ENCODE results near the gene PPY. TPM values are rescaled to one million over a fixed set of nuclear protein-coding genes. Genes with fewer than 3 reads are reported as not detected.
"Not testable (repeated sequence)": the region's sequence is repeated elsewhere in the genome, so short reads cannot be mapped to it uniquely, and the experiment has no call there.

The PPY gene
- total RNA-seq, 1 experiment from 2014 or later, result not detected

DNA sequence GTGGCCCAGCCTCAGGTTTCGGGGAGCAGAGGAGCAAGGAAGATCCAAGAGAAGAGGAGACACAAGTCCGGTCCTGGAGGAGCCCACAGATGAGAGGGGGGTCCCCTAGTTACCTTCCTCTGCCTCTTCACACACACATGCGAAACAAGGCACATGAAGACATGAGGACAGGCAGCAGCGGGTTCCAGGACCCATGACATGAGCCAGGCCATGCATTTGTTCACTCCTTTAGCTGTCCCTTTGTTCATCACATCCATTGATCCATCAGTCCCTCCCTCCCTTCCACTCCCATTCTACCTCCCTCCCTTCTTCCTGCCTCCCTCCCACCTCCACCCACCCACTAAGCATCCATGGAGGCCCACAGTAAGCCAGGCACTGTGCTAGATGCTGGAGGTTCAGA is 9.4 kb downstream of the PPY start:
- no peaks in the 10 kb centered on the region for H3K4me1 ChIP-seq (ENCODE audit: low read length)
- H2AFZ ChIP-seq (ENCODE audit: low read length), result no peak overlapping the region
- no peak for DNase-seq
- no peaks in the 10 kb centered on the region for H3K9me3 ChIP-seq (ENCODE audit: low read length)
- H3K27ac ChIP-seq (ENCODE audit: low read length), result no peak overlapping the region
- H3K36me3 ChIP-seq (ENCODE audit: insufficient read depth, low read length), result no peaks in the 10 kb centered on the region
- no peak overlapping the region for H3K4me3 ChIP-seq (ENCODE audit: low read length)
- H3K9me2 ChIP-seq (replicated peaks; ENCODE audit: insufficient read depth, low read length), result no peaks in the 10 kb centered on the region
- no peaks in the 10 kb centered on the region for H3K79me2 ChIP-seq (ENCODE audit: low read length)
- H3K4me2 ChIP-seq (ENCODE audit: low read depth, low read length, poor library complexity, severe bottlenecking), result no peak overlapping the region
- H3K27me3 ChIP-seq (ENCODE audit: low read length), result no peaks in the 10 kb centered on the region
- H3K9ac ChIP-seq (ENCODE audit: low read length), result no peak overlapping the region
- H4K20me1 ChIP-seq (ENCODE audit: insufficient read depth, low read depth, low read length), result no peaks in the 10 kb centered on the region

DNA sequence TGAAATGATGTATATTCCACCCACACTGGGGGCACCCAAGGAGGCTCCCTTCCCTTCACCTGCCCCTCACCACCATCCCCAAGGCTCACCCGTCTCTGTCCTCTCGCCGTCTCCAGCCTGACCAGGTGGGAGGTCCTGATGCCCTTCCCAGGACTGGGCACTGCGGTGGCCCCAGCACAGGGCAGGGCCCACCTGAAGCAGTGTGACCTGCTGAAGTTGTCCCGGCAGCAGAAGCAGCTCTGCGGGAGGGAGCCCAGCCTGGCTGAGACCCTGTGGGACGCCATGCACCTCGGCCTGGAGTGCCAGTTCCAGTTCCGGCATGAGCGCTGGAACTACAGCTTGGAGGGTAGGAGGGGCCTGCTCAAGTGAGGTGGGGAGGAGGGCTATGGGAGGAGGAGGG is 9.9 kb downstream of the PPY start:
- no peak overlapping the region for H3K27ac ChIP-seq (ENCODE audit: low read length)
- H3K36me3 ChIP-seq (ENCODE audit: insufficient read depth, low read length), result no peaks in the 10 kb centered on the region
- H3K4me1 ChIP-seq (ENCODE audit: low read length), result no peaks in the 10 kb centered on the region
- no peaks in the 10 kb centered on the region for H4K20me1 ChIP-seq (ENCODE audit: insufficient read depth, low read depth, low read length)
- no peaks in the 10 kb centered on the region for H3K79me2 ChIP-seq (ENCODE audit: low read length)
- no peak overlapping the region for H3K9ac ChIP-seq (ENCODE audit: low read length)
- no peak for DNase-seq
- H3K4me2 ChIP-seq (ENCODE audit: low read depth, low read length, poor library complexity, severe bottlenecking), result no peak overlapping the region
- no peak overlapping the region for H2AFZ ChIP-seq (ENCODE audit: low read length)
- no peaks in the 10 kb centered on the region for H3K9me2 ChIP-seq (replicated peaks; ENCODE audit: insufficient read depth, low read length)
- H3K9me3 ChIP-seq (ENCODE audit: low read length), result no peaks in the 10 kb centered on the region
- H3K4me3 ChIP-seq (ENCODE audit: low read length), result no peak overlapping the region
- no peaks in the 10 kb centered on the region for H3K27me3 ChIP-seq (ENCODE audit: low read length)

DNA sequence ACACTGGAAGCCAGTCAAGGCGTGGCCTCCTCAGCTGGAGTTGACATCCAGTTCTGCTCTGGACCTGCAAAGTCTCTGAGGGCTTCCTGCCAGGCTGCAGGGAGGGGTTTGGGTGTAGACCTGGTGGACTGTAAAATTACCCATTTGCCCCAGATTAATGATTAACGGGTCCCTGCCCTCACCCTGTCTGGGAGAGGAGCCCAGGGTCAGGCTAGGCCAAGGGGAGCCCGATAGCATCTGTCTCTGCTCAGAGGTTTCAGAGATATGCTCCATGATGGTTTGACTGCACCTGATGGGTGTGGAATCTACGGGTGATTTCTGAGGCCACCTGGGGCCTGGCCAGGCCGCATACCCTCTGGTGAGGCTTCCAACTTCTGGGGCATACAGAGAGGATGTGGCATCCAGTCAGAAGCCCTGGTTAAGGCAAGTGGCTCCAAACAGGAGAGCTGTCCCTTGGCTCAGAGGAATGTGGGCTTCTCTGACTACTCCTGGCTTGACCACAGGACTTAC is 11.2 kb downstream of the PPY start:
- Histone ChIP-seq H3K4me2 (ENCODE audit: low read depth, low read length, poor library complexity, severe bottlenecking) (no peak overlapping the region), H3K9me3 (ENCODE audit: low read length) (no peaks in the 10 kb centered on the region), H4K20me1 (ENCODE audit: insufficient read depth, low read depth, low read length) (no peaks in the 10 kb centered on the region)

DNA sequence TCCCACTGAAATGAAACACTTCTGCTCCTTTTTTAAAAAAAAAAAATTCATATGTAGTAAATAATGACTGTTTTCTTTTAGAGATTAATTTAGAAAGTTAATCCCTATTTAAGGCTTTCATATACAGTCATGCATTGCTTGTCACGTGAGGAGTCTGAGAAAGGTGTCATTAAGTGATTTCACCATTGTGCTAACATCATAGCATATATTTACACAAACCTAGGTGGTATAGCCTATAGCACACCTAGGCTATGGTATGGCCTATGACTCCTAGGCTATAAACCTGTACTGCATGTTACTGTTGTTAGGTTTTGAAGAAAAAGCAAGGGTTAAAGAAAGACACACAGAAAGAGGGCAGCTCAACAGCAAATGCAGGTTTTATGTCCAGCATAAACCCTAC is 13.7 kb downstream of the PPY start:
- no peak overlapping the region for H2AFZ ChIP-seq (ENCODE audit: low read length)
- no peaks in the 10 kb centered on the region for H4K20me1 ChIP-seq (ENCODE audit: insufficient read depth, low read depth, low read length)
- H3K79me2 ChIP-seq (ENCODE audit: low read length), result no peaks in the 10 kb centered on the region
- no peak overlapping the region for H3K4me3 ChIP-seq (ENCODE audit: low read length)
- no peaks in the 10 kb centered on the region for H3K27me3 ChIP-seq (ENCODE audit: low read length)
- no peak overlapping the region for H3K4me2 ChIP-seq (ENCODE audit: low read depth, low read length, poor library complexity, severe bottlenecking)
- no peaks in the 10 kb centered on the region for H3K9me2 ChIP-seq (replicated peaks; ENCODE audit: insufficient read depth, low read length)
- H3K27ac ChIP-seq (ENCODE audit: low read length), result no peak overlapping the region
- H3K9ac ChIP-seq (ENCODE audit: low read length), result no peak overlapping the region
- H3K4me1 ChIP-seq (ENCODE audit: low read length), result no peaks in the 10 kb centered on the region
- no peaks in the 10 kb centered on the region for H3K36me3 ChIP-seq (ENCODE audit: insufficient read depth, low read length)
- no peaks in the 10 kb centered on the region for H3K9me3 ChIP-seq (ENCODE audit: low read length)
- no peak for DNase-seq

More for the DNA sequence above, 11.2 kb downstream of the PPY start:
- no peak overlapping the region for H3K9ac ChIP-seq (ENCODE audit: low read length)
- no peaks in the 10 kb centered on the region for H3K36me3 ChIP-seq (ENCODE audit: insufficient read depth, low read length)
- no peak overlapping the region for H2AFZ ChIP-seq (ENCODE audit: low read length)
- H3K9me2 ChIP-seq (replicated peaks; ENCODE audit: insufficient read depth, low read length), result no peaks in the 10 kb centered on the region
- no peaks in the 10 kb centered on the region for H3K4me1 ChIP-seq (ENCODE audit: low read length)
- no peak overlapping the region for H3K27ac ChIP-seq (ENCODE audit: low read length)
- H3K79me2 ChIP-seq (ENCODE audit: low read length), result no peaks in the 10 kb centered on the region
- H3K27me3 ChIP-seq (ENCODE audit: low read length), result no peaks in the 10 kb centered on the region
- H3K4me3 ChIP-seq (ENCODE audit: low read length), result no peak overlapping the region
- DNase-seq, result no peak

DNA sequence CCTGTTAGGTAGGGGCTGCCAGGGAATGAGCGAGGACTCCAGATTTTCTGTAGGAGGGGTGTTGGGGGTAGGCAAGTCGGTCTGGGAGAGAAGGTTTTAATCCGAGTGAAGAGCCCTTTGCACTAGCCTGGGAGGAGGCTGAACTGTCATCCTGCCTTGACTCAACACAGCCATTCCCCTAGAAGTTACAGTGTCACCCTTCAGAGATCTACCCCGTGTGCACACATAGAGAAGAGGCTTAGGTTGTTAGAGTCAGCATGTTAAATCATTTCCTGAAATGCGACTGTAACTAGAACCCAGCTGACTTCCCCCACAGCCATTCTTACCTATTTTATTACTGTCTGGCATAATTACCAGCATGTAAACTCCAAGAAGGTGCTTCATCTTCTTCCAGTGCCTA is 14.3 kb downstream of the PPY start:
- H3K9ac ChIP-seq (ENCODE audit: low read length); H3K9me3 ChIP-seq (ENCODE audit: low read length); DNase-seq; H3K4me3 ChIP-seq (ENCODE audit: low read length); H3K27me3 ChIP-seq (ENCODE audit: low read length); H4K20me1 ChIP-seq (ENCODE audit: insufficient read depth, low read depth, low read length); H3K9me2 ChIP-seq (replicated peaks; ENCODE audit: insufficient read depth, low read length); H3K4me1 ChIP-seq (ENCODE audit: low read length); H2AFZ ChIP-seq (ENCODE audit: low read length); H3K36me3 ChIP-seq (ENCODE audit: insufficient read depth, low read length); H3K4me2 ChIP-seq (ENCODE audit: low read depth, low read length, poor library complexity, severe bottlenecking); H3K79me2 ChIP-seq (ENCODE audit: low read length); H3K27ac ChIP-seq (ENCODE audit: low read length): not testable (repeated sequence)

DNA sequence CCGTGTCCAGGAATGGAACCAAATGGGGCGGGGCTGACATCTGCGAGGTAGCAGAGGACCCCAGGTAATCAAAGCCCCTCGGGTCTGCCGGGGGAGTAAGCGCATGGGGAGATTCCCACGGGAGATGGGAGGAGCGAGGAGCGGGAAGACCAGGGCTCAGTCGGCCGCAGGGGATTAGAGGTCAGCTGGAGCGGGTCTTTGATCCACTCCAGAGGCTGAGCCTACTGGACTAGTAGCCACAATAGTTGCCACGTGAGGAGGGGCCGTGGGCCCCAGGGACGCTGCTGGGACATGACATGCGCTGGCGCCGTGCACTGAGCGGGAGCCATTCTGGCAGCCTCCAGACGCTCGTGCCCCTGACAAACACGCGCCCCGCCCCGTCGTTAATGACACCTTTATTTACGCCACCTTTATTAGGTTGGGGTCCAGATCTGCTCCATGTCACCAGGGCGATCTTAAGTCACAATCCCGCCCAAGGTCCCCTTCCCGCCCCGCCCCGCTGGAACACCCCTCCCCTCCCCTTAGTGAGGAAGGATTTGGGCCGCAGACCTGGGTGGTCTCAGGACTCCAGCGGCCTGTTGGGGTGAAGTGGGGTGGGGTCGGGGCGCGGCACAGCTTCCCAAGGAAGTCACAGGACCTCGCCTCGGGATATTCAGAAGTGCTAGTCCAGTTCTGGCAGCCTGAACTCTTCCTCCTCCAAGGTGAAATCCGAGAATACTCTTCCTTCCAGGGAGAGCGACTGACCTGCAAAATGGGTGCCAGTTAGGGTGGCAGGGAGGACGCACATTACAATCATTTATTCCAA is 15.0 kb downstream of the PPY start:
- Histone ChIP-seq H3K4me3 (ENCODE audit: low read length) (no peak overlapping the region), H3K9ac (ENCODE audit: low read length) (no peak overlapping the region), H2AFZ (ENCODE audit: low read length) (no peak overlapping the region), H3K9me2 (replicated peaks; ENCODE audit: insufficient read depth, low read length) (no peaks in the 10 kb centered on the region), H4K20me1 (ENCODE audit: insufficient read depth, low read depth, low read length) (no peaks in the 10 kb centered on the region), H3K4me2 (ENCODE audit: low read depth, low read length, poor library complexity, severe bottlenecking) (no peak overlapping the region), H3K27me3 (ENCODE audit: low read length) (no peaks in the 10 kb centered on the region), H3K36me3 (ENCODE audit: insufficient read depth, low read length) (no peaks in the 10 kb centered on the region), H3K27ac (ENCODE audit: low read length) (no peak overlapping the region), H3K9me3 (ENCODE audit: low read length) (no peaks in the 10 kb centered on the region), H3K79me2 (ENCODE audit: low read length) (no peaks in the 10 kb centered on the region), H3K4me1 (ENCODE audit: low read length) (no peaks in the 10 kb centered on the region)
- no peak for DNase-seq

DNA sequence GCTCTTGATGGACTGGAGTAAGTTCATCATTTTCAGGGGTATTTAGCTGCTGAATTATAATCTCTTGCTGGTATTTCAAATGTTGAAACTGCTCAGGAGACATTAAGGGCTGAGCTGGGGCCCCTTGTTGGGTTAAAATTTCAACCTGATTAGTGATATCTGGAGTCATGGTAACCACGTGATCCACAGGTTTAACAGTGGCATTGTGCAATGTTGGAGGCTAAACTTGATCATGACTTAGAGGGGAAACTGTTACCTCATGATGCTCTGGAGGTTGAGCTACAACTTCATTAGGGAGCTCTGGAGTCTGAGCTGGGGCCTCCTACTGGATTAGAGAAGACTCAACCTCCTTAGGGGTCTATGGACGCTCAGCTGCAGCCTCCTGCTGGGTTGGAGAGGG is 17.7 kb downstream of the PPY start:
- no peak overlapping the region for H3K4me2 ChIP-seq (ENCODE audit: low read depth, low read length, poor library complexity, severe bottlenecking)
- H3K36me3 ChIP-seq (ENCODE audit: insufficient read depth, low read length), result no peaks in the 10 kb centered on the region
- H3K9me3 ChIP-seq (ENCODE audit: low read length), result no peaks in the 10 kb centered on the region
- no peak overlapping the region for H3K4me3 ChIP-seq (ENCODE audit: low read length)
- no peak overlapping the region for H2AFZ ChIP-seq (ENCODE audit: low read length)
- H3K27ac ChIP-seq (ENCODE audit: low read length), result no peak overlapping the region
- H3K79me2 ChIP-seq (ENCODE audit: low read length), result no peaks in the 10 kb centered on the region
- H3K9ac ChIP-seq (ENCODE audit: low read length), result no peak overlapping the region
- no peak for DNase-seq
- no peaks in the 10 kb centered on the region for H3K4me1 ChIP-seq (ENCODE audit: low read length)
- H3K27me3 ChIP-seq (ENCODE audit: low read length), result no peaks in the 10 kb centered on the region
- H3K9me2 ChIP-seq (replicated peaks; ENCODE audit: insufficient read depth, low read length), result no peaks in the 10 kb centered on the region
- H4K20me1 ChIP-seq (ENCODE audit: insufficient read depth, low read depth, low read length), result no peaks in the 10 kb centered on the region

DNA sequence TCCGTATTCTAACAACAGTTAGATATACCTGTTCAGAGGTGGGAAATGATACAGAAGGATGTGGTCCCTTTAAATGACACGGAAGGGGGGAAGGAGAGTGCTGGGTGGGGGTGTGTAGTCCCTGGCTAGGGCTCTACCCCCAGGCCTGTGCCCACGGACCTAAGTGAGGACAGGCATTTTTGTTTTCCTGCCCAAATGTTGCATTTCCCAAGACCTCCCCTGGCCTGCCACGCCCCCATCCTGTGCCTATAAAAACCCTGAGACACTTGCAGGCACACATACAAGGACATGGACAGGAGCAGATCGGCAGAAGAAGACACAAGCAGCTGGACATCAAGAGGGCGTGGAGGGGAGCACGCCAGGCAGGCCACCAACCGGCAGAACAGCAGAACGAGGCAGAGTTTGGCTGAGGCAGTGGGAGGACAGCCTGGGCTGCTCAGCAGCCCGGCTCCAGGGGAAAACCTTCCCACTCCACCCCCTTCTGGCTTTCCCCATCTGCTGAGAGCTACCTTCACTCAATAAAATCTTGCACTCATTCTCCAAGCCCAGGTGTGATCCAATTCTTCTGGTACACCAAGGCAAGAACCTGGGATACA is 21.7 kb downstream of the PPY start:
- no peaks in the 10 kb centered on the region for H3K27me3 ChIP-seq (ENCODE audit: low read length)
- no peak overlapping the region for H3K9ac ChIP-seq (ENCODE audit: low read length)
- H3K9me2 ChIP-seq (replicated peaks; ENCODE audit: insufficient read depth, low read length), result no peaks in the 10 kb centered on the region
- no peaks in the 10 kb centered on the region for H4K20me1 ChIP-seq (ENCODE audit: insufficient read depth, low read depth, low read length)
- H2AFZ ChIP-seq (ENCODE audit: low read length), result no peak overlapping the region
- peaks cover 14% of the 10 kb centered on the region for H3K4me1 ChIP-seq (ENCODE audit: low read length)
- no peak overlapping the region for H3K4me3 ChIP-seq (ENCODE audit: low read length)
- no peak for DNase-seq
- no peaks in the 10 kb centered on the region for H3K9me3 ChIP-seq (ENCODE audit: low read length)
- no peak overlapping the region for H3K4me2 ChIP-seq (ENCODE audit: low read depth, low read length, poor library complexity, severe bottlenecking)
- no peak overlapping the region for H3K27ac ChIP-seq (ENCODE audit: low read length)
- no peaks in the 10 kb centered on the region for H3K79me2 ChIP-seq (ENCODE audit: low read length)
- no peaks in the 10 kb centered on the region for H3K36me3 ChIP-seq (ENCODE audit: insufficient read depth, low read length)

Measured in Karpas-422 (cell line).